H9 (cell line): ENCODE results near the gene P4HB. TPM values are rescaled to one million over a fixed set of nuclear protein-coding genes. Genes with fewer than 3 reads are reported as not detected.

Source experiments
- DNase-seq: peaks from one replicate; pipeline ENCODE4 v3.0.0-alpha.2; 2017
- H2AFZ ChIP-seq: one replicate; pipeline ENCODE4 v1.6.1; 2013; ENCODE audit warnings: mild to moderate bottlenecking, low read length, control low read depth, moderate library complexity
- H2AK5ac ChIP-seq: 2 replicates; pipeline ENCODE4 v1.6.1; 2013; ENCODE audit warnings: low read length, control low read depth, mixed read lengths; ENCODE audit not compliant: insufficient read length
- H2BK120ac ChIP-seq: one replicate; pipeline ENCODE4 v1.6.1; 2013; ENCODE audit warnings: low read depth, mild to moderate bottlenecking, low read length, control low read depth, inconsistent platforms; ENCODE audit not compliant: poor library complexity, severe bottlenecking
- H2BK12ac ChIP-seq: 2 replicates; pipeline ENCODE4 v1.6.1; 2013; ENCODE audit warnings: low read length, control low read depth, mixed read lengths, low read depth; ENCODE audit not compliant: insufficient read length
- H2BK15ac ChIP-seq: 2 replicates; pipeline ENCODE4 v1.6.1; 2013; ENCODE audit warnings: low read depth, low read length, control low read depth
- H2BK20ac ChIP-seq: one replicate; pipeline ENCODE4 v1.6.1; 2013; ENCODE audit warnings: low read depth, mild to moderate bottlenecking, low read length, control low read depth, inconsistent platforms; ENCODE audit not compliant: poor library complexity, severe bottlenecking
- H2BK5ac ChIP-seq: 2 replicates; pipeline ENCODE4 v1.6.1; 2013; ENCODE audit warnings: low read length, control low read depth, mixed read lengths; ENCODE audit not compliant: insufficient read length
- H3K14ac ChIP-seq: 2 replicates; pipeline ENCODE4 v1.6.1; 2013; ENCODE audit warnings: low read length, control low read depth; ENCODE audit not compliant: insufficient read depth
- H3K18ac ChIP-seq: 2 replicates; pipeline ENCODE4 v1.6.1; 2013; ENCODE audit warnings: low read depth, mild to moderate bottlenecking, mixed read lengths, low read length, control low read depth; ENCODE audit not compliant: insufficient read length
- H3K23ac ChIP-seq: 2 replicates; pipeline ENCODE4 v1.6.1; 2013; ENCODE audit warnings: low read length, control low read depth, mixed read lengths, low read depth; ENCODE audit not compliant: insufficient read length
- H3K23me2 ChIP-seq: 2 replicates; pipeline ENCODE4 v1.6.1; 2013; ENCODE audit warnings: low read depth, mild to moderate bottlenecking, mixed read lengths, low read length, control low read depth; ENCODE audit not compliant: insufficient read length, poor library complexity, severe bottlenecking
- H3K27ac ChIP-seq: 2 replicates; pipeline ENCODE4 v1.5.1; 2013; ENCODE audit warnings: low read length, control low read depth, mixed read lengths, low read depth; ENCODE audit not compliant: insufficient read length
- H3K27me3 ChIP-seq: 2 replicates; pipeline ENCODE4 v1.6.1; 2013; ENCODE audit warnings: low read length, control low read depth, inconsistent platforms; ENCODE audit not compliant: insufficient read depth
- H3K4ac ChIP-seq: 2 replicates; pipeline ENCODE4 v1.6.1; 2013; ENCODE audit warnings: low read depth, mild to moderate bottlenecking, control low read depth, inconsistent platforms, low read length, moderate library complexity
- H3K4me1 ChIP-seq: 2 replicates; pipeline ENCODE4 v1.6.1; 2013; ENCODE audit warnings: low read length, control low read depth, inconsistent platforms; ENCODE audit not compliant: insufficient read depth
- H3K4me2 ChIP-seq: 2 replicates; pipeline ENCODE4 v1.6.1; 2013; ENCODE audit warnings: low read length, control low read depth, mixed read lengths; ENCODE audit not compliant: insufficient read length, insufficient read depth
- H3K56ac ChIP-seq: 2 replicates; pipeline ENCODE4 v1.6.1; 2013; ENCODE audit warnings: low read depth, mild to moderate bottlenecking, mixed read lengths, low read length, control low read depth; ENCODE audit not compliant: insufficient read length
- H3K79me1 ChIP-seq: 2 replicates; pipeline ENCODE4 v1.6.1; 2013; ENCODE audit warnings: low read depth, mild to moderate bottlenecking, moderate library complexity, low read length, control low read depth, inconsistent platforms; ENCODE audit not compliant: insufficient read depth, poor library complexity, severe bottlenecking
- H3K79me2 ChIP-seq: 2 replicates; pipeline ENCODE4 v1.6.1; 2013; ENCODE audit warnings: low read length, control low read depth, inconsistent platforms; ENCODE audit not compliant: insufficient read depth
- H3K9ac ChIP-seq: 2 replicates; pipeline ENCODE4 v1.6.1; 2013; ENCODE audit warnings: low read length, control low read depth, mixed read lengths; ENCODE audit not compliant: insufficient read length; ENCODE audit errors: extremely low read depth
- H3K9me3 ChIP-seq: one replicate; pipeline ENCODE4 v1.6.1; 2013; ENCODE audit warnings: low read depth, low read length, inconsistent platforms; ENCODE audit not compliant: control insufficient read depth
- H3T11ph ChIP-seq: one replicate; pipeline ENCODE4 v1.6.1; 2013; ENCODE audit warnings: mild to moderate bottlenecking, low read length, control low read depth, inconsistent platforms
- H4K20me1 ChIP-seq: one replicate; pipeline ENCODE4 v1.6.1; 2013; ENCODE audit not compliant: control insufficient read depth, insufficient read length, insufficient read depth
- H4K5ac ChIP-seq: 2 replicates; pipeline ENCODE4 v1.6.1; 2013; ENCODE audit warnings: low read depth, mild to moderate bottlenecking, mixed read lengths, low read length, control low read depth; ENCODE audit not compliant: insufficient read length
- H4K8ac ChIP-seq: replicated peaks from 2 replicates; pipeline ENCODE4 v1.6.1; 2013; ENCODE audit warnings: low read length, control low read depth, mixed read lengths, low read depth; ENCODE audit not compliant: insufficient read length
- H4K91ac ChIP-seq: 2 replicates; pipeline ENCODE4 v1.6.1; 2013; ENCODE audit warnings: low read depth, mild to moderate bottlenecking, moderate library complexity, mixed read lengths, low read length, control low read depth; ENCODE audit not compliant: insufficient read length
- H3K27ac Mint-ChIP-seq, 3 experiments: 2 replicates in 2 of 3; 3 replicates in 1 of 3; pipeline ENCODE4 v1.8.0; 2020 to 2021; ENCODE audit warnings: mixed read lengths in 3 of 3, mild to moderate bottlenecking in 1 of 3, moderate library complexity in 1 of 3
- H3K27me3 Mint-ChIP-seq: 2 replicates; pipeline ENCODE4 v1.8.0; 2021; ENCODE audit warnings: low read depth, mild to moderate bottlenecking, moderate library complexity, mixed read lengths
- H3K36me3 Mint-ChIP-seq, 3 experiments: 2 replicates in 2 of 3; 3 replicates in 1 of 3; pipeline ENCODE4 v1.8.0; 2020 to 2021; ENCODE audit warnings: low read depth in 3 of 3, mixed read lengths in 3 of 3; ENCODE audit not compliant: insufficient read depth in 1 of 3
- H3K4me1 Mint-ChIP-seq, 2 experiments: 2 replicates each; pipeline ENCODE4 v1.8.0; 2020; ENCODE audit warnings: mixed read lengths in 2 of 2
- H3K4me3 Mint-ChIP-seq, 2 experiments: 2 replicates in 1 of 2; 3 replicates in 1 of 2; pipeline ENCODE4 v1.8.0; 2020 to 2021; ENCODE audit warnings: mild to moderate bottlenecking in 2 of 2, mixed read lengths in 2 of 2, moderate library complexity in 1 of 2
- H3K9me3 Mint-ChIP-seq, 2 experiments: 2 replicates in 1 of 2; 3 replicates in 1 of 2; pipeline ENCODE4 v1.8.0; 2020; ENCODE audit warnings: mild to moderate bottlenecking in 2 of 2, mixed read lengths in 2 of 2, moderate library complexity in 1 of 2
- WGBS: extraction: QIAGEN DNeasy Blood & Tissue Kit; methylation state at CpG from one replicate; pipeline ENCODE4 v1.1.7; 2013; ENCODE audit warnings: missing lambda C conversion rate, low lambda C conversion rate, mixed read lengths; ENCODE audit not compliant: insufficient read length; ENCODE audit errors: extremely low coverage; 5-methylcytosine and 5-hydroxymethylcytosine counted together
- total RNA-seq: library from RNA; stranded (reverse); gene quantifications from 2 replicates; pipeline ENCODE4 v1.2.1, GENCODE V29; 2021
- TF ChIP-seq, protein P1 (sequence below): fragments of 200-600 bp; sonication (generic); conservative IDR thresholded peaks from 3 replicates; pipeline ENCODE4 v1.8.0; 2021; ENCODE audit warnings: antibody characterized with exemption, mild to moderate bottlenecking

Gene P4HB
- total RNA-seq, 1 experiment from 2014 or later = 366 TPM

- H3K9me3 Mint-ChIP-seq = no peaks in the 10 kb centered on the region
These were observed 9.1 kb upstream of the P4HB start for GRCh38 chr17:81869221-81870130.

More at GRCh38 chr17:81869221-81870130, 9.1 kb upstream of the P4HB start:
- Histone ChIP-seq H2AFZ (no peak overlapping the region), H3K9me3 (no peaks in the 10 kb centered on the region), H2BK120ac (no peak overlapping the region), H3K9ac (peak overlapping the region; percentile 16), H3K18ac (no peak overlapping the region), H3K27ac (no peak overlapping the region), H3K56ac (no peak overlapping the region), H2AK5ac (no peak overlapping the region), H3T11ph (no peak overlapping the region), H3K79me2 (no peaks in the 10 kb centered on the region), H2BK15ac (no peak overlapping the region), H4K5ac (no peak overlapping the region), H3K4ac (no peak overlapping the region), H3K4me1 (no peaks in the 10 kb centered on the region), H2BK20ac (no peak overlapping the region), H4K91ac (no peak overlapping the region), H4K20me1 (no peaks in the 10 kb centered on the region), H3K23me2 (peaks cover 8% of the 10 kb centered on the region), H2BK5ac (no peak overlapping the region), H2BK12ac (no peak overlapping the region), H4K8ac (no peak overlapping the region), H3K23ac (no peak overlapping the region), H3K14ac (0 out of 2 replicates have a peak overlapping the region, but pooled peaks have one; percentile 14), H3K4me2 (peak overlapping the region; percentile 61), H3K27me3 (no peaks in the 10 kb centered on the region), H3K79me1 (no peaks in the 10 kb centered on the region)
- peaks cover 17 to 34% of the 10 kb centered on the region in 2 experiments for H3K4me1 Mint-ChIP-seq
- DNase-seq = peak; percentile 86
- H3K36me3 Mint-ChIP-seq = peaks cover 5 to 16% (median 13%) of the 10 kb centered on the region in 3 experiments; a peak in 6 of 7 replicates
- no CpG with 5 or more reads among the region's 52 CpGs for WGBS
- H3K27ac Mint-ChIP-seq = peak overlapping the region in 2 of 3 experiments; percentile 92 to 95; a peak in 4 of 7 replicates
- TF ChIP-seq, protein P1, sequence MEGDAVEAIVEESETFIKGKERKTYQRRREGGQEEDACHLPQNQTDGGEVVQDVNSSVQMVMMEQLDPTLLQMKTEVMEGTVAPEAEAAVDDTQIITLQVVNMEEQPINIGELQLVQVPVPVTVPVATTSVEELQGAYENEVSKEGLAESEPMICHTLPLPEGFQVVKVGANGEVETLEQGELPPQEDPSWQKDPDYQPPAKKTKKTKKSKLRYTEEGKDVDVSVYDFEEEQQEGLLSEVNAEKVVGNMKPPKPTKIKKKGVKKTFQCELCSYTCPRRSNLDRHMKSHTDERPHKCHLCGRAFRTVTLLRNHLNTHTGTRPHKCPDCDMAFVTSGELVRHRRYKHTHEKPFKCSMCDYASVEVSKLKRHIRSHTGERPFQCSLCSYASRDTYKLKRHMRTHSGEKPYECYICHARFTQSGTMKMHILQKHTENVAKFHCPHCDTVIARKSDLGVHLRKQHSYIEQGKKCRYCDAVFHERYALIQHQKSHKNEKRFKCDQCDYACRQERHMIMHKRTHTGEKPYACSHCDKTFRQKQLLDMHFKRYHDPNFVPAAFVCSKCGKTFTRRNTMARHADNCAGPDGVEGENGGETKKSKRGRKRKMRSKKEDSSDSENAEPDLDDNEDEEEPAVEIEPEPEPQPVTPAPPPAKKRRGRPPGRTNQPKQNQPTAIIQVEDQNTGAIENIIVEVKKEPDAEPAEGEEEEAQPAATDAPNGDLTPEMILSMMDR = peak; percentile 98
- H3K27me3 Mint-ChIP-seq = no peaks in the 10 kb centered on the region; the same call in 1 of the 2 replicates
- peak overlapping the region; percentile 77 to 86 for H3K4me3 Mint-ChIP-seq
